Adrenal gland (tissue), 5 donors: ENCODE data around the gene C17orf50.

Experiments used
- POLR2A ChIP-seq, 2 donors: fragments of 450-650 bp; IDR thresholded peaks; one replicate each; pipeline ENCODE4 v1.6.1; 2017; ENCODE audit warnings: antibody characterized with exemption in 2 of 2, mild to moderate bottlenecking in 2 of 2, moderate library complexity in 1 of 2
- TF ChIP-seq, protein P1 (sequence below), 6 experiments: fragments of 450-650 bp in 4 of 6; fragments of 200-600 bp in 2 of 6; sonication (generic) in 1 of 6; IDR thresholded peaks; 1 replicate in 5 of 6; 2 replicates in 1 of 6; pipeline versions ENCODE4 v1.5.1 to v1.8.0; 2016 to 2021; ENCODE audit warnings: antibody characterized with exemption in 6 of 6, mild to moderate bottlenecking in 2 of 6, moderate library complexity in 1 of 6
- donor health status: DM: no; HTN: no; CAD: no.

DNA sequence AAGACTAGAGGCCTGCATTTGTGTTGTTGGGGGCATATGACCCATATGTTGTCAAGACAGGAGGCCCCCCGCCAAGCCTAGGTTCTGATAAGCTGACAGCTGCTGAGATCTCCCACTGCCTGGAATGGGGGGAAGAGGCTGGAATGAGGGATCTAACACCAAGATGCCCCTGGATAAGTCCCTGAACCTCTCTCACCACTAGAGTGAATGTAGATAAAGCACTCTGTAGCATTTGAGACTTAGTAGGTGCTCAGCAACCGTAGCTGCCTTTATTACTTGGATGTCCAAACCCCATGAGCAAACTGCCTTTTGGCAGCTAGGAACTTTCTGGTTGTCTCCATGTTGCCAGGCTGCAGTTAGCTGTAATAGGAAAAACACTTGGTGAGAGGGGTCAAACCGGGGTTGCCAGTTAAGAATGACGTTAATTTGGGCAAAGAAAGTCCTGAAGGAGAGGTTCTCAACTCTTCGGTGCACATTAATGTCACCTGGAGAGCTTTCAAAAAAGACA lies 33.7 kb upstream of the C17orf50 start:
- TF ChIP-seq, protein P1, sequence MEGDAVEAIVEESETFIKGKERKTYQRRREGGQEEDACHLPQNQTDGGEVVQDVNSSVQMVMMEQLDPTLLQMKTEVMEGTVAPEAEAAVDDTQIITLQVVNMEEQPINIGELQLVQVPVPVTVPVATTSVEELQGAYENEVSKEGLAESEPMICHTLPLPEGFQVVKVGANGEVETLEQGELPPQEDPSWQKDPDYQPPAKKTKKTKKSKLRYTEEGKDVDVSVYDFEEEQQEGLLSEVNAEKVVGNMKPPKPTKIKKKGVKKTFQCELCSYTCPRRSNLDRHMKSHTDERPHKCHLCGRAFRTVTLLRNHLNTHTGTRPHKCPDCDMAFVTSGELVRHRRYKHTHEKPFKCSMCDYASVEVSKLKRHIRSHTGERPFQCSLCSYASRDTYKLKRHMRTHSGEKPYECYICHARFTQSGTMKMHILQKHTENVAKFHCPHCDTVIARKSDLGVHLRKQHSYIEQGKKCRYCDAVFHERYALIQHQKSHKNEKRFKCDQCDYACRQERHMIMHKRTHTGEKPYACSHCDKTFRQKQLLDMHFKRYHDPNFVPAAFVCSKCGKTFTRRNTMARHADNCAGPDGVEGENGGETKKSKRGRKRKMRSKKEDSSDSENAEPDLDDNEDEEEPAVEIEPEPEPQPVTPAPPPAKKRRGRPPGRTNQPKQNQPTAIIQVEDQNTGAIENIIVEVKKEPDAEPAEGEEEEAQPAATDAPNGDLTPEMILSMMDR (IDR thresholded peaks at IDR 0.05) = no peak
- TF ChIP-seq POLR2A (IDR thresholded peaks at IDR 0.05) = no peak
